Uterus (tissue), 2 donors: ENCODE measurements around the gene POU2F3.

Source experiments
- CTCF ChIP-seq, 4 experiments: fragments of 200-600 bp in 2 of 4; fragments of 450-650 bp in 2 of 4; sonication (generic) in 2 of 4; IDR thresholded peaks; one replicate each; pipeline ENCODE4 v1.5.1; 2016 to 2019; ENCODE audit warnings: antibody characterized with exemption in 4 of 4, mild to moderate bottlenecking in 2 of 4, moderate library complexity in 1 of 4
- POLR2A ChIP-seq, 2 donors: fragments of 450-650 bp; IDR thresholded peaks; one replicate each; pipeline ENCODE4 v1.6.1; 2016; ENCODE audit warnings: antibody characterized with exemption in 2 of 2, mild to moderate bottlenecking in 1 of 2, moderate library complexity in 1 of 2

GRCh38 chr11:120294096-120294495 lies 54.2 kb downstream of the POU2F3 start:
- TF ChIP-seq CTCF (IDR thresholded peaks at IDR 0.05) (no peak), POLR2A (IDR thresholded peaks at IDR 0.05) (no peak)
